Epithelial cell of proximal tubule (primary cell): ENCODE data around the gene TTC9B. TPM values are rescaled to one million over a fixed set of nuclear protein-coding genes. Genes with fewer than 3 reads are reported as not detected.

Experiments
- DNase-seq: peaks from one replicate; pipeline ENCODE4 v3.0.0-alpha.2; 2011; ENCODE audit warnings: low read depth
- H3K4me3 ChIP-seq: 2 replicates; pipeline ENCODE4 v1.5.1; 2011; ENCODE audit warnings: low read depth, mild to moderate bottlenecking, low read length
- total RNA-seq: library from RNA; depleted of rRNA; stranded (reverse); fragments of >200 nt; gene quantifications from 2 replicates; pipeline ENCODE4 v1.2.3, GENCODE V29; 2015
- TF ChIP-seq, protein P1 (sequence below): conservative IDR thresholded peaks from 2 replicates; pipeline ENCODE4 v1.5.1; 2012; ENCODE audit warnings: low read depth, mild to moderate bottlenecking, low read length

The TTC9B gene
- total RNA-seq, 1 donor from 2014 or later: not detected

- TF ChIP-seq, protein P1, sequence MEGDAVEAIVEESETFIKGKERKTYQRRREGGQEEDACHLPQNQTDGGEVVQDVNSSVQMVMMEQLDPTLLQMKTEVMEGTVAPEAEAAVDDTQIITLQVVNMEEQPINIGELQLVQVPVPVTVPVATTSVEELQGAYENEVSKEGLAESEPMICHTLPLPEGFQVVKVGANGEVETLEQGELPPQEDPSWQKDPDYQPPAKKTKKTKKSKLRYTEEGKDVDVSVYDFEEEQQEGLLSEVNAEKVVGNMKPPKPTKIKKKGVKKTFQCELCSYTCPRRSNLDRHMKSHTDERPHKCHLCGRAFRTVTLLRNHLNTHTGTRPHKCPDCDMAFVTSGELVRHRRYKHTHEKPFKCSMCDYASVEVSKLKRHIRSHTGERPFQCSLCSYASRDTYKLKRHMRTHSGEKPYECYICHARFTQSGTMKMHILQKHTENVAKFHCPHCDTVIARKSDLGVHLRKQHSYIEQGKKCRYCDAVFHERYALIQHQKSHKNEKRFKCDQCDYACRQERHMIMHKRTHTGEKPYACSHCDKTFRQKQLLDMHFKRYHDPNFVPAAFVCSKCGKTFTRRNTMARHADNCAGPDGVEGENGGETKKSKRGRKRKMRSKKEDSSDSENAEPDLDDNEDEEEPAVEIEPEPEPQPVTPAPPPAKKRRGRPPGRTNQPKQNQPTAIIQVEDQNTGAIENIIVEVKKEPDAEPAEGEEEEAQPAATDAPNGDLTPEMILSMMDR: no peak
- DNase-seq: no peak
- H3K4me3 ChIP-seq: no peak overlapping the region
Measured at GRCh38 chr19:40238775-40239174, 20.6 kb upstream of the TTC9B start.

DNA sequence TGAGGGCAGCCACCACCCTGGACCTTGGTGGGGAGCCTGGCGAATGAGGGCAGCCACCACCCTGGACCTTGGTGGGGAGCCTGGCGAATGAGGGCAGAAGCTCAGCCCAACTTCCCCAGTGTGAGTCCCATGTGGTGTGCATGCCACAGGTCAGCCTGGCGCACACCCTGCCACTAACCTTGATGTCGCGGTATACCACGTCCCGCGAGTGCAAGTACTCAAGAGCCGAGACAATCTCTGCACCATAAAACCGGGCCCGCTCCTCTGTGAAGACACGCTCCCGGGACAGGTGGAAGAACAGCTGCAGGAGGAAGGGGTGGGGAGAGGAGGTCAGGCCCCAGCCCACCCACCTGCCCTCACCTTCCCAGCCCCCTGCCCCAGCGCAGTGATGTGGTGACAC, 19.6 kb upstream of the TTC9B start:
- no peak for DNase-seq
- TF ChIP-seq, protein P1: no peak
- H3K4me3 ChIP-seq: no peak overlapping the region

GRCh38 chr19:40236366-40236765, 18.2 kb upstream of the TTC9B start:
- TF ChIP-seq, protein P1: no peak
- DNase-seq: no peak
- no peak overlapping the region for H3K4me3 ChIP-seq

DNA sequence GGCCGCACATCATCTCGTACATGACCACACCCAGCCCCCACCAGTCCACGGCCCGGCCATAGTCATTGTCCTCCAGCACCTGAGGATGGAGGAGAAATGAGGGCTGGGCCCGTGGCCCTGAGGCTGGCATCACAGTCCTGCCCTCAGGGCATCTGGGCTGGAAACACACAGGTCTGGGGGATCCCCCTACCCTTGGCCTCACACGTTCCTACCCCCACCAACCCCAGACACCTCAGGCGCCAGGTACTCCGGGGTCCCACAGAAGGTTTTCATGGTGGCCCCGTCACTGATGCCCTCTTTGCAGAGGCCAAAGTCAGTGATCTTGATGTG, 17.8 kb upstream of the TTC9B start:
- TF ChIP-seq, protein P1: no peak
- no peak for DNase-seq
- no peak overlapping the region for H3K4me3 ChIP-seq

GRCh38 chr19:40235238-40236025, 17.2 kb upstream of the TTC9B start:
- TF ChIP-seq, protein P1: peak; percentile 26
- H3K4me3 ChIP-seq: no peak overlapping the region
- no peak for DNase-seq

- no peak overlapping the region for H3K4me3 ChIP-seq
- no peak for DNase-seq
- TF ChIP-seq, protein P1: no peak
Measured at GRCh38 chr19:40234429-40235237, 16.4 kb upstream of the TTC9B start.
